ELF-1 (cell line): ENCODE data around the gene FCGR3A.
A peak's percentile ranks its signal among the peaks of the same experiment; 100 is the strongest.
"Not testable (repeated sequence)": the region's sequence is repeated elsewhere in the genome, so short reads cannot be mapped to it uniquely, and the experiment has no call there.

ENCODE experiments used
- DNase-seq: peaks from one replicate; pipeline ENCODE4 v3.0.0-alpha.2; 2016; ENCODE audit warnings: low read depth, low spot score

Gene FCGR3A

DNA sequence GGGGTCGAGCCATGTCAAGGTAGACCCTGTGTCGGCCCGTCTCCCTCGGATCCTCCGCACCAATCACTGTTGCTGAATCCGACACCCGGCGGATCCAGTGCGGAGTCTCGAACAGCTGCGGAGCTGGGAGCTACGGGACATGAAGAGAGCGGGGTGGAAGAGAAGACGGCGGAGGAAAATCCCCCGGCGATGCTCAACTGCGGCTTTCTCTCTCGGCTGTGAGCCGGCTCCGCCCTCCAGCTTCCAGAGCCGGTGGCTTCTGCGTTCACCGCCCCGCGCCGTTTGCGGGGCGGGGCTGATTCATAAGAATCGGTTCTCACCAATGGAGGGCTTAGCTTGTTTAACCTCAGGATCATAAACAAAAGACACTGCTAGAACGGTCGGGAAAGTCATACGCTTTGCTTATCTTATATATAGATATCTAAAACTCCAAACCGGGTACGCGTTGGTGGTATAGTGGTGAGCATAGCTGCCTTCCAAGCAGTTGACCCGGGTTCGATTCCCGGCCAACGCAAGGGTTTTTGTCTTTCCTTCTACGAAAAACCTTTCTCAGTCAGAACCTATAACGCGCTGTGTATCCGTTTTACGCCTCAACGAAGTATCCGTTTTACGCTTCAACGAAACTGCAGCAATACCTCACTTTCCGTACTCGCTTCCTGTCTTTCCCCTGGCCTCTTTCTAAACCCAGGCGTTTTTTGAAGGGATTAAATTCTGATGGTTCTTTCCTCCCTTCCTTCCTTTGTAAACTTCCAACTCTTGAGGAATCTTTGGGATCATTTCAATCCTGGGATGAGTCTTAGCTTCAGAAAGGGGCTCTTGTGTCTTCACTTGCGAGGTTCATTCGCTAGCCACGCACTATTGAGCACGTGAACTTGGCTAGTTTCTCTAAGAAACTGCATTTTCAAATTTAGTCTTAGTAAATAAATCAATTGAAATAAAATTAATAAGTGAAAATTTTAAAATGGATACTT lies 18.7 kb downstream of the FCGR3A start:
- peak; percentile 94 for DNase-seq

DNA sequence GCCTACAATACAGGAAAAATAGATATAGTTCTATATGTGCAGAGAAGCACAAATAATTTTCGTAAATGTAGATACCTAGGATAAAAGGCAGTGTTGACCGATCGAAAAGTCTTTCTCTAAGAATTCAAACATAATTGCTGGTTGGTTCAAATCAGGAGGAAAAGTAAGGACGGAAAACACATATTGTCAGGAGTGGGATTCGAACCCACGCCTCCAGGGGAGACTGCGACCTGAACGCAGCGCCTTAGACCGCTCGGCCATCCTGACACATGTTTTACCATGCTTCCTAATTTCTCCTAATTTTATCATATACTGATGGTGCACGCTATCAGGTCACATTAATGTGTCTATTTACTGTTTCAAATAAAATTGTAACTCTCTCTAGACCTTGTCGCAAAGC lies 19.5 kb downstream of the FCGR3A start:
- peak; percentile 78 for DNase-seq

- DNase-seq: peak; percentile 29
Measured at GRCh38 chr1:161529463-161530104, 20.0 kb downstream of the FCGR3A start.

DNA sequence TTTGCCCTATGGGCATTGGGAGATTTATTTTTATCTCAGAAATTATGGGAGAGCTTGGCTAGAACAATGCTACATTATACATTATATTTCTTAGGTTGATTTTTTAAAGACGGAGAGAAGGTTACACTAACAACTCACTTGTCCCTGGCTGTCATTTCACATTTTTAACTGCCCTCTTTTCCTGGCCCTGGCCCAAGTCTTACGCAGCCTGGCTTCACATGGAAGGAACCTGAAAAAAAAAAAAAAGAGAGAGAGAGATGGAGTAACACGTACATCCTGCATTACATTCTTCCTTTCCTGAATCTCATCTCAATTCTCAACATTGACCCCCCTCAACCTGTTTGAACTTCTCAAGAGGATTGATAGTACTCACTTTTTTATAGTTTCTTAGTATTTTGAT lies 21.1 kb downstream of the FCGR3A start:
- not testable (repeated sequence) for DNase-seq

DNA sequence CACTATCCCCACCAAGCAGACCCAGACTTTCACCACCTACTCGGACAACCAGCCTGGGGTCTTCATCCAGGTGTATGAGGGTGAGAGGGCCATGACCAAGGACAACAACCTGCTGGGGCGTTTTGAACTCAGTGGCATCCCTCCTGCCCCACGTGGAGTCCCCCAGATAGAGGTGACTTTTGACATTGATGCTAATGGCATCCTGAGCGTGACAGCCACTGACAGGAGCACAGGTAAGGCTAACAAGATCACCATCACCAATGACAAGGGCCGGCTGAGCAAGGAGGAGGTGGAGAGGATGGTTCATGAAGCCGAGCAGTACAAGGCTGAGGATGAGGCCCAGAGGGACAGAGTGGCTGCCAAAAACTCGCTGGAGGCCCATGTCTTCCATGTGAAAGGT lies 23.7 kb downstream of the FCGR3A start:
- DNase-seq: not testable (repeated sequence)

DNA sequence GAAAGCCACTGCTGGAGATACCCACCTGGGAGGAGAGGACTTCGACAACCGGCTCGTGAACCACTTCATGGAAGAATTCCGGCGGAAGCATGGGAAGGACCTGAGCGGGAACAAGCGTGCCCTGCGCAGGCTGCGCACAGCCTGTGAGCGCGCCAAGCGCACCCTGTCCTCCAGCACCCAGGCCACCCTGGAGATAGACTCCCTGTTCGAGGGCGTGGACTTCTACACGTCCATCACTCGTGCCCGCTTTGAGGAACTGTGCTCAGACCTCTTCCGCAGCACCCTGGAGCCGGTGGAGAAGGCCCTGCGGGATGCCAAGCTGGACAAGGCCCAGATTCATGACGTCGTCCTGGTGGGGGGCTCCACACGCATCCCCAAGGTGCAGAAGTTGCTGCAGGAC lies 24.3 kb downstream of the FCGR3A start:
- not testable (repeated sequence) for DNase-seq

DNA sequence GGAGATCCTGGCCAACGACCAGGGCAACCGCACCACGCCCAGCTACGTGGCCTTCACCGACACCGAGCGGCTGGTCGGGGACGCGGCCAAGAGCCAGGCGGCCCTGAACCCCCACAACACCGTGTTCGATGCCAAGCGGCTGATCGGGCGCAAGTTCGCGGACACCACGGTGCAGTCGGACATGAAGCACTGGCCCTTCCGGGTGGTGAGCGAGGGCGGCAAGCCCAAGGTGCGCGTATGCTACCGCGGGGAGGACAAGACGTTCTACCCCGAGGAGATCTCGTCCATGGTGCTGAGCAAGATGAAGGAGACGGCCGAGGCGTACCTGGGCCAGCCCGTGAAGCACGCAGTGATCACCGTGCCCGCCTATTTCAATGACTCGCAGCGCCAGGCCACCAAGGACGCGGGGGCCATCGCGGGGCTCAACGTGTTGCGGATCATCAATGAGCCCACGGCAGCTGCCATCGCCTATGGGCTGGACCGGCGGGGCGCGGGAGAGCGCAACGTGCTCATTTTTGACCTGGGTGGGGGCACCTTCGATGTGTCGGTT lies 24.8 kb downstream of the FCGR3A start:
- DNase-seq: not testable (repeated sequence)

DNA sequence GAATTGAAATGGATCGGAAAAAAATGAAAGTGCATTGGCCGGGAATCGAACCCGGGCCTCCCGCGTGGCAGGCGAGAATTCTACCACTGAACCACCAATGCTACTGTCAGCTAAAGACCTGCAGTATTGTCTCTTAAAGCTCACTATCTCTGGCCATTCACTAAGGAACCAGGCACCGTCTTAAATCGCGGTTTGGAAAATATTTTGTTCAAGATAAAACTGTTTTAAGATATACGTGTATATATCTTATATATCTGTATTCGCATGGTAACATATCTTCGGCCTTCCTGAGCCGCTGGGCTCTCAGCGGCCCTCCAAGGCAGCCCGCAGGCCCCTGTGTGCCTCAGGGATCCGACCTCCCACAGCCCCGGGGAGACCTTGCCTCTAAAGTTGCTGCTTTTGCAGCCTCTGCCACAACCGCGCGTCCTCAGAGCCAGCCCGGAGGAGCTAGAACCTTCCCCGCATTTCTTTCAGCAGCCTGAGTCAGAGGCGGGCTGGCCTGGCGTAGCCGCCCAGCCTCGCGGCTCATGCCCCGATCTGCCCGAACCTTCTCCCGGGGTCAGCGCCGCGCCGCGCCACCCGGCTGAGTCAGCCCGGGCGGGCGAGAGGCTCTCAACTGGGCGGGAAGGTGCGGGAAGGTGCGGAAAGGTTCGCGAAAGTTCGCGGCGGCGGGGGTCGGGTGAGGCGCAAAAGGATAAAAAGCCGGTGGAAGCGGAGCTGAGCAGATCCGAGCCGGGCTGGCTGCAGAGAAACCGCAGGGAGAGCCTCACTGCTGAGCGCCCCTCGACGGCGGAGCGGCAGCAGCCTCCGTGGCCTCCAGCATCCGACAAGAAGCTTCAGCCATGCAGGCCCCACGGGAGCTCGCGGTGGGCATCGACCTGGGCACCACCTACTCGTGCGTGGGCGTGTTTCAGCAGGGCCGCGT lies 25.5 kb downstream of the FCGR3A start, which contains the start of gene HSPA6:
Gene HSPA6, plus strand, starts transcription at position 724 of the 925 bp plus-strand sequence. Its CDS starts 119 bp downstream, at position 843.
- peak; percentile 83 for DNase-seq

DNA sequence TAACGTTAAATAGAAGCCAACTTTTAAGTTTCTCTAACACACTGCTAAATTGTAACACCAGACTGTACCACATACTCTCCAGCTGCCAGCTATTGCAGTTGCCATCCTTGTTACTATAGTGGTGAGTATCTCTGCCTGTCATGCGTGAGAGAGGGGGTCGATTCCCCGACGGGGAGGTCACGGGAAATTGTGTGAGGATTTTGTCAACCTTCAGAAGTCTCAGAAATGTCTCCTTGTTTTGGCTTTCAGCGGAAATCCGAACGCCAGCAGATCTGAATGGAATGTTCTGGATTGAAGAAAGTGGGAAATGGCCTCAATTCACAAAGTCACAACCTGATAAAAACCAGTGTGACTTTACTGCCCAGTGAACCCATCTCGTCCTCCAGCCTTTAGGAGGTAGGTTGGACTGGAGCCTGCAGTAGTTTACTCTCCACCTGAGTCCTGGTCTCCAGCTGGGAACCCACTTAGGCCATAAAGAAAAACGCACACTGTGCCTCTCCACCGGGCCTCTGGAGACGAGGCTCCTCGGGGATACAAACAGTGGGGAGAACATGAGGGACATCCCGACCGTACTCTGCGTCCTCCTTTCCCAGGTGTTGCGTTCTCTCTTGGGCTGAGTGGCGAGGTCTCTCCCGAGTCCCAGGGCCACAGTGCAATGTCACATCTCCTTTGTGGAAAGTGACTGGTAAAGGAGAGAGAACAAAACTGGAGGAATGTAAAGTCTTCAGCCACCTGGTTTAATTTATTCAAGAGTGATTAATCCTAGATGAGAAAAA lies 26.4 kb downstream of the FCGR3A start:
- DNase-seq: not testable (repeated sequence)

- DNase-seq: not testable (repeated sequence)
Measured at GRCh38 chr1:161513953-161514352, 35.7 kb downstream of the FCGR3A start.

DNA sequence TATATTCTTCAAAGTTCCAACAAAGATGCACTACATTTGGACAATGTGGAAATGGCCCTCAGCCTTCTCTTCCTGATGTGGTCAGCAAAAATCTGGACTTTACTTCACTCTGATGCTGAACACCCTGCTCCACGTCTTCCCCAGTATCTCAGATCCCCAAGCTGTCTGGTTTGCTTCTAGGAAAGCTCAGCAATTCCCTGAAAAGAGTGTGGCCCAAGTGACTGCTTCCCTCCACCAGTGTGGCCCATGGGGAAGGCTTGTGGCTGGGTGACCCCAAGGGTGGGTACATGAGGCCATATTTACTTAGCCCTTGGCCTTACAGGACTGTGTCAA lies 36.2 kb downstream of the FCGR3A start:
- DNase-seq: not testable (repeated sequence)

DNA sequence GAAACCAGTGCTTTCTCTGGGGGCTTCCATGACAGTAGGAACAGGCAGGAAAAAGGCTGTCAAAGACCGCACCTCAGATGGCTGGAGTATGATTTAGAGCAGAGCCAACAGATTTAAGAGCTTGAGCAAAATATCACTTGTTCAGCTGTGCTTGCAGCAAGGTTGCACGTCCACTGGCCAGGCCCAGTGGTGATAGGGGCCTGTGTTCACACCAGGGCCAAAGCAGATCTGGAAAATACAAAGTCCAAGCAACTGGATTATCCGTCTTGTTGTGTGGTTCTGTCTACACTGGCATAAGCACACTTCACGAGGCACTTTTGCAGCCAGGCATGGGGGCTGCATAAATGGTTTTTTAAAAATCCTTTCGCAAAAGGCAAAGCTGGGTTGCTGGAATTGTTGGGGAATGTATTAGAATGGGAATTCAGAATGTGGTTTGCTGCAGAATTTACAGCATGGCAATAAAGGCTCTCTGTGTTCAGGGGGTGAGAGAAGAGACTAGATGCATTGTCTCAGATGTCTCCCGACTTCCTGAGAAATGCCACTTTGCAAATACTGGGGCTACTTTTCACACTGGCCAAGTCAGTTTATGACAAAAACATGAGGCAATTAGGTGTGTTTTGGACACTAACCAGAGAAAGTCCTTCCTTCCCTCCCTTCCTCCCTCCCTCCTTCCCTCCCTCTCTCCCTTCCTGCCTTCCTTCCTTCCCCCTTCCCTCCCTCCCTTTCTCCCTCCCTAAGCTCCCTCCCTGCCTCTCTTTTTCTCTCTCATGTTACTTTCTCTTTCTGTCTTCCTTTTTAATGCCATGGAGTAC lies 36.8 kb downstream of the FCGR3A start:
- DNase-seq: not testable (repeated sequence)

DNA sequence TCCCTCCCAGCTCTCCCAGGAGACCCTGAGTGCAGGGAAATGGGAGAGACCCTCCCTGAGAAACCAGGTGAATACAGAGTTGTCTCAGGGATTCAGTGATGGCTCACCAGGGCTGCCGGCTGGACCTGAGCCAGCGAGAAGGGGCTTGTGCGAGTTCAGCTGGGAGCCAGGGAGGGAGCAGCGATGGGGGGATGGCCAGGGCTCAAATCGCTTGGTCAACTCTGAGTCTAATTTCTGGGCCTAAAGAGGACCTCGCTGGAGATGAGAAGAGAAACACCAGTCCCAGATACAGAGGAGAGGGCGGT lies 37.9 kb downstream of the FCGR3A start:
- DNase-seq: no peak

DNA sequence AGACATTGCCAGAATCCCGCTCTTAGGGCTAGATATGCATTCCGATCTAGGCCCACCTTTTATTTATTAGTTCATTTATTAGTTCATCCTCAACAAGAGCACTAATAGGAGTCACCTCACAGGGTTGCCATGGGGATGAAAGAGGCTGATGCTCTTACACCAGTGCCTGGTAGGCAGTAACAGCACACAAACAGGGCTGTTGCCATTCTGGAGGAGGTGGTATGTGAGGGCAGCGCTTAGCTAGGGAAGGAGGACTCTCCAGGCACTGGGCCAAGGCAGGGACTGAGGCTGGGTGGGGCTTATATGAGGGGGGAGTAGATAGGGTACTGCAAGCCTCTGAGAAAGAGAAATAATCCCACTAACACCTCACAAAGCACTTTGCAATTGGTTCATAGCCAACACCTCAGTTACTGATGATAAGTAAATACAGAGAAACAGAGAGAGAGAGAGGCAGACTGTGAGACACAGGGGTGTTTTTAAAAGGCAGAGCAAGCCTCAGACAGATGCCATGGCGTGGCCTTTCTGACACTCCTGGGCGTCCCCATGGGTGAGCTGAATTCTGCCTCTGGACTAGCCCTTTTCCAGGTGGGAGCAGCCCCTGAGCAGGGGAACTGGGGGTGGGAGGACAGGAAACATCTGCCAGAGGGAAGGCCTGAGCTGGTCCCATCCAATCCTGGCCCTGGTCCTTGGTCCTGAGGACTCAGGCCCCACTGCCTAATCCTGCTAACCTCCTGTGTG lies 38.4 kb downstream of the FCGR3A start:
- no peak for DNase-seq

DNA sequence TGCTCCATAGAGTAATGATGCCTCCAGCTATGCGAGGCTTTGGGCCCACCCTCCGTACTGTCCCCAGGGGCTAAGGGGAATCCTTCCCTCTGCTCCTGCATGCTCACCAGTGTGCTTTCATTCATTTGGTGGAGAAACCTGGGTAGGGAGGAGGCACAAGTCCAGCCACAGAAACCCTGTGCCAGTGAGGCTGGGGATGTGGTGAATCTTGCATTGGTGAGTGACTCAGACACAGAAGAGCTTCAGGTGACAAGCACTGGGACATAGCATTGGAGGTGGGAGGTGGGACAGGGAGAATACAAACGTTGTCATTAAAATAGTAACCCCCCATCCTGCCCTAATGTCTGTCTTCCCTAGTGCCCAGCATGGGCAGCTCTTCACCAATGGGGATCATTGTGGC lies 39.1 kb downstream of the FCGR3A start:
- DNase-seq: no peak

DNA sequence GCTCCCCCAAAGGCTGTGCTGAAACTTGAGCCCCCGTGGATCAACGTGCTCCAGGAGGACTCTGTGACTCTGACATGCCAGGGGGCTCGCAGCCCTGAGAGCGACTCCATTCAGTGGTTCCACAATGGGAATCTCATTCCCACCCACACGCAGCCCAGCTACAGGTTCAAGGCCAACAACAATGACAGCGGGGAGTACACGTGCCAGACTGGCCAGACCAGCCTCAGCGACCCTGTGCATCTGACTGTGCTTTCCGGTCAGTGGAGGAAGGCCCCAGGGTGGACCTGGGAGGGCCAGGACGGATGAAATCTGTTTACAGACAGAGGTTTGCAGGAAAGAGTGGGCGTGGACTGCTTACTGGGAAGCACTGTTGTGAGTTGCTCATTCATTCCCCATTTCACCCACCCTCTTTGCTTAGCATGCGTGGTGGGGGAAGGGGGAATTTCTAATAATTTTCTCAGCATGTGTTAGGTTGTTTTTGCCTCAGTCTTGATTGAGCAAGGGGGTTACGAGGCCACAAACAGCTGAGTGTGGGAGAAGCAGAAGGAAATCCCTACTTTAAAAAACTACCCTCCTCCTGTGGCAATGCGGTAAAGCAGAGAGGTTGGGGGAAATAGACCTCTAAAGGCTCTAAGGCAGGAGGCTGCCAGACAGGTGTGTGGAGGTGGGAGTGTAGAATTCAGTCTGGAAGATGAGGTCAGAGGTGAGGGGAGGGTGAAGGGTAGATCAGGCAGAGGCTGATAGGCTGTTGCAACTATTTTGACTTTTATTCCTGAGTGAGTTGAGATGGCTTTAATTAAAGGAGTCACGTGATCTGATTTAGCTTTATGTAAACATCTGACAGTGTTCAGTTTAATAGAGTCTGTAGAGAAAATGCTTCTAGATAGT lies 43.0 kb downstream of the FCGR3A start:
- DNase-seq: peak; percentile 10

- no peak for DNase-seq
Measured at GRCh38 chr1:161505686-161506085, 43.9 kb downstream of the FCGR3A start.

GRCh38 chr1:161503394-161503748 lies 46.2 kb downstream of the FCGR3A start:
- DNase-seq: no peak
